ENCODE measurements around the gene NUDT1.

NUDT1 gene

GRCh38 chr7:2283074-2283473 lies 41.0 kb downstream of the NUDT1 start:
- Histone ChIP-seq H3K9me3 (ENCODE audit: control insufficient read depth, insufficient read depth, low read length) (no peaks in the 10 kb centered on the region), H3K27ac (ENCODE audit: low read depth, low read length) (no peak overlapping the region), H3K36me3 (ENCODE audit: control insufficient read depth, low read length) (no peaks in the 10 kb centered on the region; the same call in none of the 2 replicates), H3K9me2 (replicated peaks; ENCODE audit: control insufficient read depth, low read length) (no peaks in the 10 kb centered on the region), H3F3A (ENCODE audit: control insufficient read depth, insufficient read depth) (peaks cover 5% of the 10 kb centered on the region), H4K20me1 (ENCODE audit: control insufficient read depth, insufficient read depth, low read depth, low read length) (peaks cover 25% of the 10 kb centered on the region), H3K4me3 (ENCODE audit: low read length) (no peak overlapping the region), H3K27me3 (ENCODE audit: control insufficient read depth, low read length) (no peaks in the 10 kb centered on the region), H3K4me1 (ENCODE audit: control insufficient read depth, low read length) (peaks cover 5% of the 10 kb centered on the region), H3K4me2 (ENCODE audit: low read length) (no peak overlapping the region), H3K79me2 (ENCODE audit: control insufficient read depth, low read length) (peaks cover 40% of the 10 kb centered on the region)
- TF ChIP-seq CTCF (IDR thresholded peaks at IDR 0.05; ENCODE audit: low read depth, low read length, poor library complexity, severe bottlenecking) (no peak), EZH2phosphoT487 (IDR thresholded peaks at IDR 0.05; ENCODE audit: borderline replicate concordance, low read length) (no peak)

GRCh38 chr7:2287745-2288144 lies 45.7 kb downstream of the NUDT1 start:
- Histone ChIP-seq H4K20me1 (ENCODE audit: control insufficient read depth, insufficient read depth, low read depth, low read length) (peaks cover 18% of the 10 kb centered on the region), H3F3A (ENCODE audit: control insufficient read depth, insufficient read depth) (no peaks in the 10 kb centered on the region; the same call in 1 of the 2 replicates), H3K4me3 (ENCODE audit: low read length) (no peak overlapping the region), H3K27ac (ENCODE audit: low read depth, low read length) (no peak overlapping the region), H3K4me2 (ENCODE audit: low read length) (no peak overlapping the region), H3K9me3 (ENCODE audit: control insufficient read depth, insufficient read depth, low read length) (no peaks in the 10 kb centered on the region), H3K4me1 (ENCODE audit: control insufficient read depth, low read length) (peaks cover 20% of the 10 kb centered on the region), H3K9me2 (replicated peaks; ENCODE audit: control insufficient read depth, low read length) (no peaks in the 10 kb centered on the region), H3K36me3 (ENCODE audit: control insufficient read depth, low read length) (peaks cover 4% of the 10 kb centered on the region), H3K27me3 (ENCODE audit: control insufficient read depth, low read length) (no peaks in the 10 kb centered on the region), H3K79me2 (ENCODE audit: control insufficient read depth, low read length) (peaks cover 50% of the 10 kb centered on the region)
- TF ChIP-seq CTCF (IDR thresholded peaks at IDR 0.05; ENCODE audit: low read depth, low read length, poor library complexity, severe bottlenecking) (no peak), EZH2phosphoT487 (IDR thresholded peaks at IDR 0.05; ENCODE audit: borderline replicate concordance, low read length) (no peak)

- Histone ChIP-seq H3K4me2 (ENCODE audit: low read length) (peak overlapping the region; percentile 43), H3K4me1 (ENCODE audit: control insufficient read depth, low read length) (peaks cover 20% of the 10 kb centered on the region), H3K79me2 (ENCODE audit: control insufficient read depth, low read length) (peaks cover 47% of the 10 kb centered on the region), H3K4me3 (ENCODE audit: low read length) (peak overlapping the region; percentile 10; the same call in 1 of the 2 replicates), H4K20me1 (ENCODE audit: control insufficient read depth, insufficient read depth, low read depth, low read length) (peaks cover 15% of the 10 kb centered on the region), H3K27me3 (ENCODE audit: control insufficient read depth, low read length) (no peaks in the 10 kb centered on the region), H3K9me3 (ENCODE audit: control insufficient read depth, insufficient read depth, low read length) (no peaks in the 10 kb centered on the region), H3K9me2 (replicated peaks; ENCODE audit: control insufficient read depth, low read length) (no peaks in the 10 kb centered on the region), H3F3A (ENCODE audit: control insufficient read depth, insufficient read depth) (no peaks in the 10 kb centered on the region; the same call in 1 of the 2 replicates), H3K36me3 (ENCODE audit: control insufficient read depth, low read length) (peaks cover 4% of the 10 kb centered on the region), H3K27ac (ENCODE audit: low read depth, low read length) (no peak overlapping the region)
- TF ChIP-seq CTCF (IDR thresholded peaks at IDR 0.05; ENCODE audit: low read depth, low read length, poor library complexity, severe bottlenecking) (no peak), EZH2phosphoT487 (IDR thresholded peaks at IDR 0.05; ENCODE audit: borderline replicate concordance, low read length) (no peak)
These were observed 46.5 kb downstream of the NUDT1 start for GRCh38 chr7:2288503-2288902.

All from DOHH2 (cell line).